ENCODE data around the gene CAP2. TPM values are rescaled to one million over a fixed set of nuclear protein-coding genes. Genes with fewer than 3 reads are reported as not detected.

The CAP2 gene
- total RNA-seq, 3 donors from 2014 or later, result 3.9 to 15.1 (median 7.5) TPM

GRCh38 chr6:17460862-17461261, 67.5 kb downstream of the CAP2 start:
- H3K9me3 ChIP-seq, result no peaks in the 10 kb centered on the region
- intact Hi-C loops (cut with DNase I; ENCODE audit: low total_unique reads), result no loop called here
- TF ChIP-seq CTCF (IDR thresholded peaks at IDR 0.05), result no peak
- TF ChIP-seq POLR2A (IDR thresholded peaks at IDR 0.05), result no peak
- no peak for TF ChIP-seq POLR2AphosphoS5 (IDR thresholded peaks at IDR 0.05)

GRCh38 chr6:17466147-17466546, 72.8 kb downstream of the CAP2 start:
- Histone ChIP-seq H3K27ac (no peak overlapping the region), H3K4me1 (no peaks in the 10 kb centered on the region), H3K4me3 (no peak overlapping the region), H3K27me3 (no peaks in the 10 kb centered on the region), H3K9me3 (no peaks in the 10 kb centered on the region), H3K36me3 (no peaks in the 10 kb centered on the region)
- no peak for DNase-seq (ENCODE audit: low spot score in 2 of 2)
- TF ChIP-seq POLR2AphosphoS5 (IDR thresholded peaks at IDR 0.05) (no peak), POLR2A (IDR thresholded peaks at IDR 0.05) (no peak), CTCF (IDR thresholded peaks at IDR 0.05) (no peak)
- intact Hi-C loops (cut with DNase I; ENCODE audit: low total_unique reads), result no loop called here

More at GRCh38 chr6:17460862-17461261, 67.5 kb downstream of the CAP2 start:
- DNase-seq (ENCODE audit: low spot score in 2 of 2), result no peak
- no peak overlapping the region for H3K4me3 ChIP-seq
- no peaks in the 10 kb centered on the region for H3K27me3 ChIP-seq
- H3K36me3 ChIP-seq, result no peaks in the 10 kb centered on the region
- H3K4me1 ChIP-seq, result no peaks in the 10 kb centered on the region
- no peak overlapping the region for H3K27ac ChIP-seq

- Histone ChIP-seq H3K4me3 (no peak overlapping the region), H3K27ac (no peak overlapping the region), H3K36me3 (no peaks in the 10 kb centered on the region), H3K9me3 (no peaks in the 10 kb centered on the region), H3K27me3 (no peaks in the 10 kb centered on the region), H3K4me1 (no peaks in the 10 kb centered on the region)
- intact Hi-C loops (cut with DNase I; ENCODE audit: low total_unique reads), result no loop called here
- DNase-seq (ENCODE audit: low spot score in 2 of 2), result no peak
- TF ChIP-seq CTCF (IDR thresholded peaks at IDR 0.05), result no peak
- TF ChIP-seq POLR2AphosphoS5 (IDR thresholded peaks at IDR 0.05), result no peak
- no peak for TF ChIP-seq POLR2A (IDR thresholded peaks at IDR 0.05)
These were observed 73.3 kb downstream of the CAP2 start for GRCh38 chr6:17466707-17467106.

- Histone ChIP-seq H3K4me3 (no peak overlapping the region), H3K36me3 (no peaks in the 10 kb centered on the region), H3K4me1 (no peaks in the 10 kb centered on the region), H3K27me3 (no peaks in the 10 kb centered on the region), H3K27ac (no peak overlapping the region), H3K9me3 (no peaks in the 10 kb centered on the region)
- intact Hi-C loops (cut with DNase I; ENCODE audit: low total_unique reads), result no loop called here
- no peak for TF ChIP-seq POLR2AphosphoS5 (IDR thresholded peaks at IDR 0.05)
- peak in 1 of 3 donors; percentile 36 for TF ChIP-seq CTCF (IDR thresholded peaks at IDR 0.05)
- DNase-seq (ENCODE audit: low spot score in 2 of 2), result no peak
These were observed 75.8 kb downstream of the CAP2 start for GRCh38 chr6:17469006-17469832.

GRCh38 chr6:17470202-17470937, 77.0 kb downstream of the CAP2 start:
- Histone ChIP-seq H3K27ac (no peak overlapping the region), H3K27me3 (no peaks in the 10 kb centered on the region), H3K4me3 (no peak overlapping the region), H3K4me1 (no peaks in the 10 kb centered on the region), H3K36me3 (no peaks in the 10 kb centered on the region), H3K9me3 (no peaks in the 10 kb centered on the region)
- no peak for TF ChIP-seq CTCF (IDR thresholded peaks at IDR 0.05)
- no peak for TF ChIP-seq POLR2A (IDR thresholded peaks at IDR 0.05)
- TF ChIP-seq POLR2AphosphoS5 (IDR thresholded peaks at IDR 0.05), result no peak
- intact Hi-C loops (cut with DNase I; ENCODE audit: low total_unique reads), result no loop called here
- DNase-seq (ENCODE audit: low spot score in 2 of 2), result no peak

All from breast epithelium (tissue), 4 donors.